22Rv1 (cell line): ENCODE measurements around the gene CA5A.

Experiments
- ZFX ChIP-seq: fragments of 450-650 bp; IDR thresholded peaks from 2 replicates; pipeline ENCODE4 v1.6.1; 2017; ENCODE audit warnings: antibody characterized with exemption, borderline replicate concordance
- TF ChIP-seq, protein P1 (sequence below): fragments of 450-650 bp; IDR thresholded peaks from 2 replicates; pipeline ENCODE4 v1.5.1; 2017; ENCODE audit warnings: mild to moderate bottlenecking

DNA sequence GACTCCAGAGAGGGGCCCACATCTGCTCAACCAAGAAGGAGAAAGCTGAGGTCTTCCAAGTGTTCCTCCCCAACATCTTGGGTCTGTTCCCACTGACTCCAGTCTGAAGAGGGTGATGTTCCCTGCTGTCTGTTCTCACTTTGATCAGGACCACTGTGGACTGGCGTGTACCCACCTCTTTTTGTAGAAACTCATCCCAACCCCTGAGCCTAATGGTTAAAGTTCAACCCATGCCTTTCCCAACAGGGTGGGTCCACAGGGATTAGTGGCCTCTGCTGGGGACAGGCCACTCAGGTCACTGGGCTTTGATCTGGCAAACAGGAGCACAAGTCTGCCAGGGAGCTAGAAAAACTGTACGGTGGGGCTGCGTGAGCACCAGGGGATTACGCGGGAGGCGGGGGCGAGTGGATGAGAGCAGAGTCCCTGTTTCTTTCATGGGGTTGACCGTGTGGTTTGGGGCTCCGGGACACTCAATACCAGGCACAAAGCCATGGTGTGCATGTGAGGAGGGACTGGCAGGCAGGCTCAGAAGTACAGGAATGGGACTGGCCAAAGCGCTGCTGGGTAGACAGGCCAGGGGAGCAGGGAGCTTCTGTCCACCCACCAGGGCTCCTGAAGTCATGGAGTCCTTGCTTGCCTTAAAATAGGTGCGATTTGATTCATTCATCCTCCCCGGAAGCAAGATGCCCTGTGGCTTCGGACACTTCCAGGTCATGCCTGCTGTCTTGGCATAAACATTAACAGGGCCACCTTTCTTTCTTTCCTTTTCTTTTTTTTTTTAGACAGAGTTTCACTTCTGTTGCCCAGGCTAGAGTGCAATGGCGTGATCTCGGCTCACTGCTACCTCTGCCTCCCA is at the start of gene CA5A:
- TF ChIP-seq, protein P1, sequence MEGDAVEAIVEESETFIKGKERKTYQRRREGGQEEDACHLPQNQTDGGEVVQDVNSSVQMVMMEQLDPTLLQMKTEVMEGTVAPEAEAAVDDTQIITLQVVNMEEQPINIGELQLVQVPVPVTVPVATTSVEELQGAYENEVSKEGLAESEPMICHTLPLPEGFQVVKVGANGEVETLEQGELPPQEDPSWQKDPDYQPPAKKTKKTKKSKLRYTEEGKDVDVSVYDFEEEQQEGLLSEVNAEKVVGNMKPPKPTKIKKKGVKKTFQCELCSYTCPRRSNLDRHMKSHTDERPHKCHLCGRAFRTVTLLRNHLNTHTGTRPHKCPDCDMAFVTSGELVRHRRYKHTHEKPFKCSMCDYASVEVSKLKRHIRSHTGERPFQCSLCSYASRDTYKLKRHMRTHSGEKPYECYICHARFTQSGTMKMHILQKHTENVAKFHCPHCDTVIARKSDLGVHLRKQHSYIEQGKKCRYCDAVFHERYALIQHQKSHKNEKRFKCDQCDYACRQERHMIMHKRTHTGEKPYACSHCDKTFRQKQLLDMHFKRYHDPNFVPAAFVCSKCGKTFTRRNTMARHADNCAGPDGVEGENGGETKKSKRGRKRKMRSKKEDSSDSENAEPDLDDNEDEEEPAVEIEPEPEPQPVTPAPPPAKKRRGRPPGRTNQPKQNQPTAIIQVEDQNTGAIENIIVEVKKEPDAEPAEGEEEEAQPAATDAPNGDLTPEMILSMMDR = no peak
- no peak for TF ChIP-seq ZFX
